ENCODE data around the gene EEPD1.

Gene EEPD1

GRCh38 chr7:36336390-36336789 is 183.3 kb downstream of the EEPD1 start:
- DNase-seq, result no peak
- no peaks in the 10 kb centered on the region for H3K27me3 ChIP-seq (replicated peaks)
- H3K27ac ChIP-seq, result no peak overlapping the region
- no peaks in the 10 kb centered on the region for H3K36me3 ChIP-seq (replicated peaks)
- TF ChIP-seq CTCF (IDR thresholded peaks at IDR 0.05; ENCODE audit: low read depth, low read length, missing control alignments), result no peak
- no peak overlapping the region for H3K4me3 ChIP-seq (ENCODE audit: low read depth, low read length)
- in situ Hi-C loops (cut with HindIII; ENCODE audit: low pct_ligation_motif_present, low sequenced_read_pairs), result no loop called here

GRCh38 chr7:36338256-36338655 is 185.2 kb downstream of the EEPD1 start:
- Histone ChIP-seq H3K36me3 (replicated peaks) (no peaks in the 10 kb centered on the region), H3K27ac (no peak overlapping the region), H3K4me3 (ENCODE audit: low read depth, low read length) (no peak overlapping the region), H3K27me3 (replicated peaks) (no peaks in the 10 kb centered on the region)
- no peak for DNase-seq
- in situ Hi-C loops (cut with HindIII; ENCODE audit: low pct_ligation_motif_present, low sequenced_read_pairs), result no loop called here
- no peak for TF ChIP-seq CTCF (IDR thresholded peaks at IDR 0.05; ENCODE audit: low read depth, low read length, missing control alignments)

GRCh38 chr7:36343548-36343947 is 190.5 kb downstream of the EEPD1 start:
- no peak overlapping the region for H3K27ac ChIP-seq
- TF ChIP-seq CTCF (IDR thresholded peaks at IDR 0.05; ENCODE audit: low read depth, low read length, missing control alignments), result no peak
- H3K27me3 ChIP-seq (replicated peaks), result no peaks in the 10 kb centered on the region
- in situ Hi-C loops (cut with HindIII; ENCODE audit: low pct_ligation_motif_present, low sequenced_read_pairs), result no loop called here
- H3K36me3 ChIP-seq (replicated peaks), result no peaks in the 10 kb centered on the region
- DNase-seq, result no peak
- no peak overlapping the region for H3K4me3 ChIP-seq (ENCODE audit: low read depth, low read length)

- DNase-seq, result no peak
- H3K4me3 ChIP-seq (ENCODE audit: low read depth, low read length), result no peak overlapping the region
Observed at GRCh38 chr7:36344622-36345021, 191.6 kb downstream of the EEPD1 start.

GRCh38 chr7:36346260-36346831 is 193.3 kb downstream of the EEPD1 start:
- H3K36me3 ChIP-seq (replicated peaks), result no peaks in the 10 kb centered on the region
- TF ChIP-seq CTCF (IDR thresholded peaks at IDR 0.05; ENCODE audit: low read depth, low read length, missing control alignments), result no peak
- no peak for DNase-seq
- no peak overlapping the region for H3K4me3 ChIP-seq (ENCODE audit: low read depth, low read length)
- H3K27ac ChIP-seq, result no peak overlapping the region
- in situ Hi-C loops (cut with HindIII; ENCODE audit: low pct_ligation_motif_present, low sequenced_read_pairs), result no loop called here
- H3K27me3 ChIP-seq (replicated peaks), result no peaks in the 10 kb centered on the region

More at GRCh38 chr7:36344622-36345021, 191.6 kb downstream of the EEPD1 start:
- no peaks in the 10 kb centered on the region for H3K36me3 ChIP-seq (replicated peaks)
- no peak for TF ChIP-seq CTCF (IDR thresholded peaks at IDR 0.05; ENCODE audit: low read depth, low read length, missing control alignments)
- in situ Hi-C loops (cut with HindIII; ENCODE audit: low pct_ligation_motif_present, low sequenced_read_pairs), result no loop called here
- no peaks in the 10 kb centered on the region for H3K27me3 ChIP-seq (replicated peaks)
- H3K27ac ChIP-seq, result no peak overlapping the region

- peak; percentile 65 for DNase-seq
- in situ Hi-C loops (cut with HindIII; ENCODE audit: low pct_ligation_motif_present, low sequenced_read_pairs), result no loop called here
- TF ChIP-seq CTCF (IDR thresholded peaks at IDR 0.05; ENCODE audit: low read depth, low read length, missing control alignments), result no peak
- Histone ChIP-seq H3K36me3 (replicated peaks) (no peaks in the 10 kb centered on the region), H3K4me3 (ENCODE audit: low read depth, low read length) (no peak overlapping the region), H3K27ac (no peak overlapping the region), H3K27me3 (replicated peaks) (no peaks in the 10 kb centered on the region)
Observed at GRCh38 chr7:36348256-36348655, 195.2 kb downstream of the EEPD1 start.

Measured in brain microvascular endothelial cell (primary cell).